ENCODE results near the gene MYO1E.

GRCh38 chr15:59410391-59410896 lies 37.8 kb upstream of the MYO1E start:
- no peak for TF ChIP-seq CTCF (IDR thresholded peaks at IDR 0.05; ENCODE audit: insufficient read depth, low read length, poor library complexity, severe bottlenecking)
- no peak for TF ChIP-seq EZH2phosphoT487 (conservative IDR thresholded peaks at IDR 0.05; ENCODE audit: low read length)
